CD4-positive, alpha-beta T cell treated with Interleukin-15 for 1 hour (primary cell): ENCODE results near the gene LIG3.
"Not testable (repeated sequence)": the region's sequence is repeated elsewhere in the genome, so short reads cannot be mapped to it uniquely, and the experiment has no call there.

Source experiments
- DNase-seq: peaks from one replicate; pipeline ENCODE4 v3.0.0-alpha.2; 2020

LIG3 gene

DNA sequence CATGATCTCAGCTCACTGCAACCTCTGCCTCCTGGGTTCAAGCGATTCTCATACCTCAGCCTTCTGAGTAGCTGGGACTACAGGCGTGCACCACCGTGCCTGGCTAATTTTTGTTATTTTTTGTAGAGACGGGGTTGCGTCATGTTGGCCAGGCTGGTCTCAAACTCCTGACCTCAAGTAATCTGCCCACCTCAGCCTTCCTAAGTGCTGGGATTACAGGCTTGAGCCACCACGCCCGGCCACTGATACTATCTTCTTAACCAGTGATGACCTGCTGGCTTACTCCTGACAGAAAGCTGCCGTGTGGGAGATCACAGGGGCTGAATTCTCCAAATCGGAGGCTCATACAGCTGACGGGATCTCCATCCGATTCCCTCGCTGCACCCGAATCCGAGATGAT lies 20.7 kb downstream of the LIG3 start:
- not testable (repeated sequence) for DNase-seq

DNA sequence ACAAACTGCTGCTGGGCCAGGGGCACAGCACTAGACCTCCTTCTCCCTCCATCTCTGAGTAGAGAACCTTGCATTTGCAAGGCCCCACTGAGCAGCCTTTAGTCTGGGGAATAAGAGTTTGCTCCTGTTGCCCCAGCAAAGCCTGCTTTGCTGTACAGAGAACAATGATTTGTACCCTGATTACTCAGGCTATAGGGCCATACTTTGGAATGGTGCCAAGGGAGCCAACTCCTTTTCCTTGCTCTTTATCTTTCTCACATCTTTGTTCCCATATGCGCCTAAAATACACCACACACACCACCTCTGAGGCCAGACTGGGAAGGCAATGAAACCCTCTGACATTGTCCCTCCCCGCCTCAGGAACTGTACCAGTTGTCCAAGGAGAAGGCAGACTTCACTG lies 21.2 kb downstream of the LIG3 start:
- DNase-seq: no peak

DNA sequence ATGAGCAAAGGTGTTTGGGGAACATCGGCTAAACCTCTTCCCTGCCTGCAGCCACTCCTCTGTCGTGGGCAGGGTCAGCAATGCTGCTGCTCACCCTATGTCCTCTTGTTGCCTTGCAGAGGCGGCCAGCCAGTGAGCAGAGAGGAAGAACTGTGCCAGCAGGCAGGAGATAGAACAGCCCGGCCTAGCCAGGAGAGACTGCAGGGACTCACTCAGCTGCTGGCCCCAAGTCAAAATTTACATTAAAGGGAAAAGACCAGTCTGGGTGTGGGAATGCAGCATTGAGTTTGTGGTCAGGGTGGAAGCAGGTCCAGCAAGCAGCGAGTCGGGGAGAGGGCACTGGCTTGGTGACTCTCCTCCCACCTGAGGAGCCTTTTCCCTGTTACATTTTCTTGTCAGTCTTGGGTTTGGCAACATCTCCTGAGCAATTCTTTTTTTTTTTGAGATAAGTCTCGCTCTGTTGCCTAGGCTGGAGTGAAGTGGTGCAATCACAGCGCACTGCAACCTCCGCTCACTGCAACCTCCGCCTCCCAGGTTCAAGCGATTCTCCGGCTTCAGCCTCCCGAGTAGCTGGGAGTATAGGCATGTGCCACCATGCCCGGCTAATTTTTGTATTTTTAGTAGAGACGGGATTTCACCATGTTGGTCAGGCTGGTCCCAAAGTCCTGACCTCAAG lies 22.7 kb downstream of the LIG3 start:
- DNase-seq: no peak

GRCh38 chr17:35003778-35004177 lies 23.5 kb downstream of the LIG3 start:
- DNase-seq: no peak

DNA sequence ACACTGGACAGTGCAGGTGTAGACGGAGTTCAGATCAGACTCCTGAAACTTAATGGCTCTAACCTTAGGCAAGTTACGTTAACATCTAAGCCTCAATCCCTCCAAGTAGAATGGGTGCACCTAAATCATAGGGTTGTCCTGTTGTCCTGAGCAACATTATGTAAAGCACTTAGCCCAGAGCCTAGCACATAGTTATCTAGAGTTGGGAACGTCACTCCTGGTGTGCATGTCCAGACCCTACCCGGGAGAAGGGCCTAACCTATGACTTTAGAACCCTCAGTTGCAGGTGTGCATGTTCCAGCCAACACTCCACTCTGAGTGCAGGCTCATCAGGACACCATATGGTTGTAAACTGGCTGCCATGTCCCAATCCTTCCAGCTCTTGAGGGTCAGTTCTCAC lies 26.0 kb downstream of the LIG3 start:
- DNase-seq: no peak

- no peak for DNase-seq
These were observed 26.6 kb downstream of the LIG3 start for GRCh38 chr17:35006961-35007360.

DNA sequence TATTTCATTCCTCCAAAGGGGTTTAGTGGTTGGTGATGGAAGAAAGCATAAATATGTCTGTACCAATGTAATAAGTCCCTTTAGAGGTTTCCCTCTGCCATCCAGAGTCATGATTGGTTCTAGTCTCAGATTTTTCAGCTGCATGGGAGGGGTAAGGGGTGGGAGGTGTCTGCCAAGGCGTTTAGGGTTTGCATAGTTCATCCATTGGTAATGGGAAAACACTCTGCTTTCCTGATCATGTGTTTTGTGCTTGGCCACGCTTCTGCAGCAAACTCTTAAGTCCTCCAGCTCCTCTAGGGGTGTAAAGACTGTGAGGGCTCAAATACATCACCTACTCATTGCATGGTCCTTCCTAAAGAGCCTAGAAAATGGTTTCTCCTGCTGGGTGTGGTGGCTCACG lies 29.8 kb downstream of the LIG3 start:
- no peak for DNase-seq

- DNase-seq: no peak
These were observed 31.4 kb downstream of the LIG3 start for GRCh38 chr17:35011671-35012216.

DNA sequence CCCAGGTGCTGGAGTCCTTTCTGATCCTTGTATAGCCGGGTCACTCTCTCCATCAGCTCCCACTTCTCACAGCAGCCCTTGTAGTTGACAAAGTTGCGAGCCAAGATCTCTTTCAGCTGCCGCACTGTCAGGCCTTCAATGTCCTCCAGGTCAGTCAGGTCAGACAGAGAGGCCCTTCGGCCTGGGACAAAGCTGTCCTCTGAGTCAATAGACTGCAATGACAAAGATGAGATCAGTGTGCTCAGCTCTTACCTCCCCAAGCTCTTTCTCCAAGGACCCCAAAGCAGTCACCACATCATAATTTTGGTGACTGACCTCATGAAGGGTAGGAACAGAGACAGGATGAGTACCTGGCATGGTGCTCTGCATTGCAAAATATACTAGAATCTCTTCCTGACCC lies 36.1 kb downstream of the LIG3 start:
- no peak for DNase-seq

DNA sequence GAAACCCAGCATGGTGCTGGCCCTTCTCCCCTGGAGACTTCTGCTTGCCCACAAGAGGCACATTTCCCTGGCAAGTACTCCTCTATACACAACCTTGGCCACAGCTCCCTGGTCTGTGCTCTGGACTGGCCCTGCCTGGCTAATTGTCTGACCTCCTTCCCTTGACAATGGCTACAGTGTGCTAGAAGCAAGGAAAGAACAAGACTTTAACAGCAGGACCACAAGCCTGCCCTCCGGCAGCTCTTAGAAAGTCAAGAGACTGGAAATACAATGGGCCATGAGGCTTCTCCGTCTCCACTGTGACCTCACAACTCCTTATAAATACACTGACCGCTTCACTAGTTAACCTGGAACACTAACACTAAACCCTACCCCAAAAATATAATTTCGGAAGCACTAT lies 36.7 kb downstream of the LIG3 start:
- DNase-seq: no peak

DNA sequence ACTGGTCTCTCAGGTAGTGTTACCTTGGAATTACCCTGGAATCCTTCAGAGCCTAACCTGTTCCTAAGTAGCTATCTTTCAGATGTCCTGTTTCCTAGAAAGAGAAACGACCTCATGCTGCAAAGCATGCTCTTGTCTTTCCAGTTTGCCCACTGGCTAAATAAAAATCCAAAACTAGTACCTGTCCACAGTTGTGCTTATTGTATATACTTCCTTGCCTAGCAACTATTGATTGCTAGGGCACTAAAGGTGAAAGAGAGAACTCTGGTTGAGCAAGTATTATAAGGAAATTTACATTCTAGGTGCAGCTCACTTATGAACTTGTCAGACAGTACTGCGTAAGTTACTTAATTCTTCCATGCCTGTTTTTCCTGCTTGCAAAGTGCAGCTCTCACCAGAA lies 38.5 kb downstream of the LIG3 start:
- DNase-seq: no peak

GRCh38 chr17:35019386-35020179 lies 39.3 kb downstream of the LIG3 start:
- DNase-seq: no peak

DNA sequence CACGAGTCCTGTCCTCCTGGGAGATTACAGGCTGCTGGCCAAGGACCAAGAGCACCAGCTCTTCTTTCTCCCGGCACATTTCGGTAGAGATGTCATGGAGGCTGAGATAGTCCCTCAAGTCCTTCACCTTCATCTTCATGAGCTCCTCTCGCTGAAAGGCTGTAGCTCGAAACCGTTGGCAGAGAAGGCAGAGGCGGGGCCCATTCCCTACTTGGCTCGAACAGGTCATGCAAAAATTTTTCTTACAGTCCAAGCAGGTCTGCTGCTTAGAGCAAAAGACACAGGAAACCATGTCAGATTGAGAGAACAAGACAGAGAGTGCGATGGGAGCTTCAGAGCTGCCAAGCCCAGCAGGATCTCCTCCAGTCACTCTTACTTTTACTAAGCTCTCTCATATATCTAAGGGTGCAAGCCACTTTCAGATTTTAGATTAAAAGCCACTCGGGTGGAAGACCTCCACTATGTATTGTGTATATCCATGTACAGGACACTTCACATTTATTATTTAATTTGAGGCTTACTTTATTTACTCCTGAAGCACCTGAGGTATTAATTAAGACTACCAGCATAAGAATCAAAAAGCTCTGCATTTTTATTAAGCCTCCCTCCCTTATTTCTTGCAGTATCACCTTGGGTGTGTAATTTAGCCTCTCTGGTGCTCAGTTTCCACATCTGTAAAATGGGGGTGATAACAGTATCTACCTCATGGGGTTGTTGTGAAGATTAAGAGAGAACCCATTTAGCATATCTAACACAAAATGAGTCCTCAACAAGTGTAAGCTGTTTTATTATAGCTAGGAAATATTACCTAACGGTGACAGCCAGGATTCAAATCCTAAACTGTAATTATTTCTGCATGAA lies 41.4 kb downstream of the LIG3 start:
- no peak for DNase-seq

GRCh38 chr17:35022536-35023063 lies 42.3 kb downstream of the LIG3 start:
- peak; percentile 80 for DNase-seq

DNA sequence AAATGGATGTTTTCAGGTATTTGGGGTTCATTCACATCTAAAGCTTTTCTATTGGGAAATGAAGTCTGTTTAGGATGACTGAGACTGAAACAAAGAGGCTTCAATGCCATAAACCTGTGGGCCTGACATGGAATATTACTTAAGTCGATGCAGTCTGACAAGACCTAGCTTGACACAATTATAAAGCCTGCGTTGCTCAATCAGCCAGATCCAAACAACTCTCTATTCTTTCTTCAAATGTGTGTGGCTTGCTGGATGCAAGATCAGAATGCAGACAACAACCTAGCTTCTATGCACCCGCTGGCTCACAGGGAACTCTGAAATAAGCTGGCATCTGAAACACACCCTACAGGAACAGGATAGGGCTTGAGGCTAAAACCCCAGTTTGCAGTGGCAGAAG lies 43.2 kb downstream of the LIG3 start:
- DNase-seq: no peak

DNA sequence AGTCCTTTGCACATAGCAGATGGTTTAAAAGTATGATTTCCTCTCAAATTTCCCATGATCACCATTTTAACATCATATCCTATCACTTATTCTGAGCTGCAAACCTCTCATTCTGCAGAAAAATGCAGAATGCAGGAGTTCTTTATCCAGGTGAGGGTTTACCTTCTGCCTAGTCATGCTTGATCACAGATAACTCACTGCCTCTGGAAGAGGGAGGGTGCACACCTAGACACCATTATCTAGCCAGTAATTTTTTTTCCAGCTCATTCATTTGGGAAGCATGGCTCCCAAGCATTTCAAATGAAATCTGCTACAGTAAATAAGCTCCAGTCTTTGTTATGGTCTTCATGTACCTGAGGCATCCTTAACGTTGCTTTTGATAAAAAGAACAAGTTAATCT lies 45.2 kb downstream of the LIG3 start:
- DNase-seq: no peak

- DNase-seq: not testable (repeated sequence)
These were observed 47.8 kb downstream of the LIG3 start for GRCh38 chr17:35028097-35028496.

GRCh38 chr17:35028531-35029262 lies 48.4 kb downstream of the LIG3 start:
- DNase-seq: no peak

DNA sequence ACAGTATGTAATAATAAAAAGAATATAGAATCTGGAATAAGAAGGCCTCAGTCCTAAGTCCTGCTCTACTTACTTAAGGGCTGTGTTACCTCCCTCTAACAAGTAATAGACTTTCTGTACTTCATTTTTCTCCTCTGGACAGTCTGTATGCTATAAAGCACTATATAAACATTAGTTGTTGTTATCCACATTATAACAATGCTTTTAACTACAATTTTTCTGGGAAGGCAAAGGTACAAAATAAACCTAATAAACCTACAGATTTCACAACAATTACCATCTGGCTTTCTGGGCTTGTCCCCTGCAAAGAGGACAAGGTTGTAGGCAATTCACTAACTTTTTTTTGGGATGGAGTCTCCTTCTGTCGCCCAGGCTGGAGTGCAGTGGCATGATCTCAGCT lies 50.5 kb downstream of the LIG3 start:
- no peak for DNase-seq

DNA sequence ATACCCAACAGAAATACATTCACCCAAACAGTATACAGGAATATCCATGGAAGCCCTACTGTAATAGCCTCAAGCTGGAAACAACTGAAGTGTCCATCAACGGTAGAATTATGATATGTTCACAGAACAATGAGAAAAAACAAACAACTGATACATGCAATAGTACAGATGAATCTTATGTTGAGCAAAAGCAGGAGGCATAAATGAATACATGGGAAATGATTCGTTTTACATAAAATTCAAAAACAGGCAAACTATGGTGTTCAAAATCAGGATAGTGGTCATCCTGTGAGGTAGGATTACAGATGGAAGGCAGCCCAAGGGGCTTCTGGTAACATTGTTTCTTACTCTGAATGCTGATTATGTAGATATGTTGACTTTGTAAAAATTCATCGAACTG lies 58.1 kb downstream of the LIG3 start:
- DNase-seq: no peak

- no peak for DNase-seq
These were observed 61.1 kb downstream of the LIG3 start for GRCh38 chr17:35041390-35041789.

DNA sequence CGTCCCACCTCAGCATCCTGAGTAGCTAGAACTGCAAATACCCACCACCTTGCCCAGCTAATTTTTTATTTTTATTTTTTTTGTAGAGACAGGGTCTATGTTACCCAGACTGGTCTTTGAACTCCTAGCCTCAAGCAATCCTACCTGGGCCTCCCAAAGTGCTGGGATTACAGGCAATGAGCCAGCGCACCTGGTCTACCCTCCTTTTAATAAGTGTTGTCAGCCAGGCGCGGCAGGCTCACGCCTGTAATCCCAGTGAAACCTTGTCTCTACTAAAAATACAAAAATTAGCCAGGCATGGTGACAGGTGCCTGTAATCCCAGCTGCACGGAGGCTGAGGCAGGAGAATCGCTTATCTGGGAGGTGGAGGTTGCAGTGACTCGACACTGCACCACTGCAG lies 63.9 kb downstream of the LIG3 start:
- no peak for DNase-seq
